Measurements from ENCODE around the gene RCAN2. TPM values are rescaled to one million over a fixed set of nuclear protein-coding genes. Genes with fewer than 3 reads are reported as not detected.

Gene RCAN2
- total RNA-seq, 1 experiment from 2014 or later = 3.7 TPM

DNA sequence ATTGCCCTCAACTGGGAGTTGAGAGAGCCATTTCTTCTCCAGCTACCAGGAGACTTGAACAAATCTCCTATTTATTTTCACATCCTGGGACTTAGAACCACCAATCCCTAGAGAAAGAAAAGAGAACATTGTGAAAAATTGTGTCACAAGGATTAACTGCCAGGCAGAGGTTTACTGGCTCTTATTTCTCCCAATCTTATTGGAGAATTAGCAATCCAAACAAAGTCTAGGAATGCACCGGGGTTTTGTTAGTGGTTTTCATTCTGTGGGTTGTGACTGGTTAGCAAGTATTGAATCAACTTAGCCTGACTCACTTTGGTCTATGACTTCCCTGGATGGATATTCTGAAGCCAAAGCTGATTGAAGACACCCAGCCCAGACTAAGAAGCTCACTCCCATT, 299.3 kb downstream of the RCAN2 start:
- intact Hi-C loops (cut with micrococcal nuclease; ENCODE audit: unreplicated experiment) = no loop called here
- BruUV-seq (replicated peaks) = no TSS peak
- TF ChIP-seq, protein P1, sequence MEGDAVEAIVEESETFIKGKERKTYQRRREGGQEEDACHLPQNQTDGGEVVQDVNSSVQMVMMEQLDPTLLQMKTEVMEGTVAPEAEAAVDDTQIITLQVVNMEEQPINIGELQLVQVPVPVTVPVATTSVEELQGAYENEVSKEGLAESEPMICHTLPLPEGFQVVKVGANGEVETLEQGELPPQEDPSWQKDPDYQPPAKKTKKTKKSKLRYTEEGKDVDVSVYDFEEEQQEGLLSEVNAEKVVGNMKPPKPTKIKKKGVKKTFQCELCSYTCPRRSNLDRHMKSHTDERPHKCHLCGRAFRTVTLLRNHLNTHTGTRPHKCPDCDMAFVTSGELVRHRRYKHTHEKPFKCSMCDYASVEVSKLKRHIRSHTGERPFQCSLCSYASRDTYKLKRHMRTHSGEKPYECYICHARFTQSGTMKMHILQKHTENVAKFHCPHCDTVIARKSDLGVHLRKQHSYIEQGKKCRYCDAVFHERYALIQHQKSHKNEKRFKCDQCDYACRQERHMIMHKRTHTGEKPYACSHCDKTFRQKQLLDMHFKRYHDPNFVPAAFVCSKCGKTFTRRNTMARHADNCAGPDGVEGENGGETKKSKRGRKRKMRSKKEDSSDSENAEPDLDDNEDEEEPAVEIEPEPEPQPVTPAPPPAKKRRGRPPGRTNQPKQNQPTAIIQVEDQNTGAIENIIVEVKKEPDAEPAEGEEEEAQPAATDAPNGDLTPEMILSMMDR (IDR thresholded peaks at IDR 0.05; ENCODE audit: unreplicated experiment) = no peak
- Mint-ChIP-seq H3K27ac (ENCODE audit: unreplicated experiment) (no peak overlapping the region), H3K4me1 (ENCODE audit: low read depth, unreplicated experiment) (no peaks in the 10 kb centered on the region), H3K36me3 (ENCODE audit: insufficient read depth, unreplicated experiment) (no peaks in the 10 kb centered on the region), H3K9me3 (ENCODE audit: low read depth, unreplicated experiment) (no peaks in the 10 kb centered on the region), H3K4me3 (ENCODE audit: low read depth, unreplicated experiment) (no peak overlapping the region), H3K27me3 (ENCODE audit: unreplicated experiment) (peaks cover 24% of the 10 kb centered on the region)
- CTCF ChIA-PET = no interaction called here
- no peak for DNase-seq

- no peak overlapping the region for H3K27ac Mint-ChIP-seq (ENCODE audit: unreplicated experiment)
- H3K4me1 Mint-ChIP-seq (ENCODE audit: low read depth, unreplicated experiment) = peaks cover 10% of the 10 kb centered on the region
- H3K36me3 Mint-ChIP-seq (ENCODE audit: insufficient read depth, unreplicated experiment) = no peaks in the 10 kb centered on the region
- no peak for DNase-seq
- CTCF ChIA-PET = no interaction called here
- no TSS peak for BruUV-seq (replicated peaks)
- intact Hi-C loops (cut with micrococcal nuclease; ENCODE audit: unreplicated experiment) = no loop called here
- no peak overlapping the region for H3K4me3 Mint-ChIP-seq (ENCODE audit: low read depth, unreplicated experiment)
- H3K27me3 Mint-ChIP-seq (ENCODE audit: unreplicated experiment) = peaks cover 15% of the 10 kb centered on the region
- TF ChIP-seq, protein P1 (IDR thresholded peaks at IDR 0.05; ENCODE audit: unreplicated experiment) = no peak
- no peaks in the 10 kb centered on the region for H3K9me3 Mint-ChIP-seq (ENCODE audit: low read depth, unreplicated experiment)
These were observed 300.4 kb downstream of the RCAN2 start for GRCh38 chr6:46190889-46191288.

DNA sequence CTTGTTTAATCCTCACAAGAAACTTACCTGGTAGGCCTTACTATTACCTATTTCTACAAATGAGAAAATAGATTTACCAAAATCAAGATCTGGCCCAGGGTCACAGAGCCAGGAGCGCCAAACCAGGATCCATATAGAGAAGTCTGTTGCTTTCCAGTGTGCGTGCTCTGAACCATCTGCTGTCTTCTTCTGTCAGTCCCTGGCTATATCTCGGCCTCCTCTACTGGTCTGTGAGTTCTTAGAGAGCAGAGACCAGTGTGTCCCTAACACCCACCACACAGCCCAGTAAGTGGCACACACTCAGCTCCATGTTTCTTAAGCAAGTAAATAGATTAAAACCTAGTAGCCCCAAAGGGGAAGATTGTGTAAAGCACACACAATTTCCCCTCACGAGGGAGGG, 301.5 kb downstream of the RCAN2 start:
- Mint-ChIP-seq H3K36me3 (ENCODE audit: insufficient read depth, unreplicated experiment) (no peaks in the 10 kb centered on the region), H3K9me3 (ENCODE audit: low read depth, unreplicated experiment) (no peaks in the 10 kb centered on the region), H3K4me3 (ENCODE audit: low read depth, unreplicated experiment) (no peak overlapping the region), H3K27me3 (ENCODE audit: unreplicated experiment) (peaks cover 26% of the 10 kb centered on the region), H3K27ac (ENCODE audit: unreplicated experiment) (no peak overlapping the region), H3K4me1 (ENCODE audit: low read depth, unreplicated experiment) (peaks cover 19% of the 10 kb centered on the region)
- TF ChIP-seq, protein P1 (IDR thresholded peaks at IDR 0.05; ENCODE audit: unreplicated experiment) = no peak
- no peak for DNase-seq
- BruUV-seq (replicated peaks) = no TSS peak
- CTCF ChIA-PET = no interaction called here
- intact Hi-C loops (cut with micrococcal nuclease; ENCODE audit: unreplicated experiment) = no loop called here

- peaks cover 19% of the 10 kb centered on the region for H3K4me1 Mint-ChIP-seq (ENCODE audit: low read depth, unreplicated experiment)
- CTCF ChIA-PET = interaction anchor here (0.6 kb wide), 2 partner anchors 10 to 278 kb away, joined by 3 to 4 read pairs; no protein-coding TSS in a partner anchor
- H3K36me3 Mint-ChIP-seq (ENCODE audit: insufficient read depth, unreplicated experiment) = no peaks in the 10 kb centered on the region
- H3K4me3 Mint-ChIP-seq (ENCODE audit: low read depth, unreplicated experiment) = no peak overlapping the region
- peaks cover 33% of the 10 kb centered on the region for H3K27me3 Mint-ChIP-seq (ENCODE audit: unreplicated experiment)
- intact Hi-C loops (cut with micrococcal nuclease; ENCODE audit: unreplicated experiment) = no loop called here
- no peak overlapping the region for H3K27ac Mint-ChIP-seq (ENCODE audit: unreplicated experiment)
- TF ChIP-seq, protein P1 (IDR thresholded peaks at IDR 0.05; ENCODE audit: unreplicated experiment) = no peak
- no TSS peak for BruUV-seq (replicated peaks)
- no peaks in the 10 kb centered on the region for H3K9me3 Mint-ChIP-seq (ENCODE audit: low read depth, unreplicated experiment)
- DNase-seq = no peak
These were observed 304.7 kb downstream of the RCAN2 start for GRCh38 chr6:46186583-46186982.

Data from Calu3 (cell line).